HepG2 (cell line): ENCODE data around the gene NUDCD3. TPM values are rescaled to one million over a fixed set of nuclear protein-coding genes. Genes with fewer than 3 reads are reported as not detected.

Experiments used
- ATAC-seq: fragments of 200-7000 bp; cut with Tn5 transposase; 3 replicates; pipeline ENCODE4 v1.9.1; 2020; ENCODE audit warnings: mild to moderate bottlenecking, moderate library complexity
- BruUV-seq: library from RNA; stranded (reverse); fragments of 400-500 nt; replicated peaks from 2 replicates; lab custom pipeline; 2021; lab: Mats Ljungman, UMichigan
- CTCF ChIA-PET: fragments of 300-600 bp; formaldehyde crosslinking; extraction: SDS; loops from one replicate; lab custom pipeline; 2021; ENCODE audit warnings: low total read pairs, inconsistent platforms, low intra/inter-chr PET ratio; lab: Yijun Ruan, JAX
- POLR2A ChIA-PET: fragments of 350-600 bp; sonication (Branson Sonifier 250); formaldehyde crosslinking; loops from one replicate; lab custom pipeline; 2020; ENCODE audit warnings: antibody characterized with exemption, inconsistent platforms; lab: Yijun Ruan, JAX
- DNase-seq: peaks from one replicate; pipeline ENCODE4 v3.0.0-alpha.2; 2015; ENCODE audit warnings: low spot score
- FAIRE-seq: peaks from 3 replicates; lab custom pipeline; 2011; peaks lifted over from hg19 to GRCh38; lab: Jason Lieb, UNC
- H2AFZ ChIP-seq: one replicate; pipeline ENCODE4 v1.6.1; 2011; ENCODE audit warnings: low read length, inconsistent platforms
- H3K27ac ChIP-seq: fragments of 300-600 bp; 3 replicates; pipeline ENCODE4 v1.8.0; 2011; ENCODE audit warnings: mixed run types, mild to moderate bottlenecking, mixed read lengths, low read length, inconsistent platforms; ENCODE audit not compliant: insufficient read depth; ENCODE audit errors: extremely low read length
- H3K27me3 ChIP-seq, 2 experiments: fragments of 200-600 bp in 1 of 2; 2 replicates in 1 of 2; 3 replicates in 1 of 2; pipeline versions ENCODE4 v1.6.0 to v1.8.0; 2011; ENCODE audit warnings: low read length in 2 of 2, mild to moderate bottlenecking in 2 of 2, moderate library complexity in 2 of 2, inconsistent platforms in 1 of 2; ENCODE audit not compliant: insufficient read depth in 2 of 2, control insufficient read depth in 1 of 2
- H3K36me3 ChIP-seq, 2 experiments: fragments of 200-600 bp in 1 of 2; replicated peaks in 1 of 2; 2 replicates in 1 of 2; 3 replicates in 1 of 2; pipeline versions ENCODE4 v1.5.1 to v1.8.0; 2011; ENCODE audit warnings: low read length in 2 of 2, inconsistent platforms in 1 of 2; ENCODE audit not compliant: insufficient read depth in 2 of 2, control insufficient read depth in 1 of 2
- H3K4me1 ChIP-seq: 2 replicates; pipeline ENCODE4 v1.5.1; 2012; ENCODE audit warnings: low read length, inconsistent platforms; ENCODE audit not compliant: insufficient read depth
- H3K4me2 ChIP-seq: 2 replicates; pipeline ENCODE4 v1.6.0; 2011; ENCODE audit warnings: low read depth, low read length, inconsistent platforms
- H3K4me3 ChIP-seq, 3 experiments: fragments of 200-600 bp in 1 of 3; sonication (generic), shearing (Covaris generic) in 1 of 3; replicated peaks in 1 of 3; 2 replicates each; pipeline ENCODE4 v1.5.1; 2011 to 2016; ENCODE audit warnings: low read length in 3 of 3, inconsistent platforms in 2 of 3, low read depth in 2 of 3, mild to moderate bottlenecking in 2 of 3, control low read depth in 1 of 3, mixed read lengths in 1 of 3; ENCODE audit not compliant: insufficient read depth in 1 of 3
- H3K79me2 ChIP-seq: one replicate; pipeline ENCODE4 v1.6.1; 2011; ENCODE audit warnings: low read length, inconsistent platforms; ENCODE audit not compliant: insufficient read depth
- H3K9ac ChIP-seq: 2 replicates; pipeline ENCODE4 v1.6.0; 2011; ENCODE audit warnings: mild to moderate bottlenecking, low read depth, low read length, inconsistent platforms; ENCODE audit not compliant: insufficient read depth
- H3K9me3 ChIP-seq: 2 replicates; pipeline ENCODE4 v1.5.1; 2012; ENCODE audit warnings: mild to moderate bottlenecking, low read length
- H4K20me1 ChIP-seq: 2 replicates; pipeline ENCODE4 v1.6.0; 2011; ENCODE audit warnings: inconsistent platforms, mild to moderate bottlenecking, low read length, moderate library complexity; ENCODE audit not compliant: insufficient read depth
- ISL2 ChIP-seq: sonication (generic); formaldehyde crosslinking; IDR thresholded peaks from 2 replicates; pipeline ENCODE4 v1.5.0; 2020; ENCODE audit warnings: missing genetic modification reagents
- NFYC ChIP-seq: IDR thresholded peaks from 2 replicates; pipeline ENCODE4 v1.6.1; 2016; ENCODE audit warnings: missing genetic modification reagents, missing compliant biosample characterization
- PHF21A ChIP-seq: sonication (generic); formaldehyde crosslinking; IDR thresholded peaks from 2 replicates; pipeline ENCODE4 v1.5.0; 2020; ENCODE audit warnings: mild to moderate bottlenecking, missing genetic modification reagents
- RBM22 ChIP-seq: fragments of 200-400 bp; formaldehyde crosslinking; optimal IDR thresholded peaks from 2 replicates; pipeline ENCODE3; 2017; ENCODE audit warnings: mild to moderate bottlenecking, low read length, moderate library complexity
- RFX3 ChIP-seq: IDR thresholded peaks from 2 replicates; pipeline ENCODE4 v1.6.1; 2016; ENCODE audit warnings: missing biosample characterization, missing genetic modification reagents
- WGBS: methylation state at CpG from one replicate; pipeline ENCODE4 v1.1.6; 2017; ENCODE audit warnings: low lambda C conversion rate; 5-methylcytosine and 5-hydroxymethylcytosine counted together
- in situ Hi-C: cut with HindIII; loops from 2 replicates; pipeline ENCODE4 v1.10.0; 2017; ENCODE audit warnings: low pct_unique_long_range_greater_than_20kb; ENCODE audit not compliant: extremely low pct_ligation_motif_present
- intact Hi-C: fragments of 100-400 bp; cut with micrococcal nuclease; formaldehyde crosslinking; loops from one replicate; pipeline ENCODE4 v1.10.0; 2022; ENCODE audit not compliant: unreplicated experiment
- polyA plus RNA-seq, 8 experiments: library from polyadenylated mRNA; depleted of rRNA in 3 of 8; stranded (reverse) in 7 of 8; unstranded in 1 of 8; fragments of >200 nt; fragmentation: Illumina TruSeq in 4 of 8; extraction: Trizol in 4 of 8; gene quantifications; 2 replicates each; pipeline versions ENCODE4 v1.2.1 to v1.2.3, GENCODE V29; 2011 to 2016; ENCODE audit warnings: low read depth in 4 of 8, missing spikeins in 1 of 8, mixed read lengths in 1 of 8; ENCODE audit not compliant: insufficient read depth in 1 of 8
- total RNA-seq, 5 experiments: library from RNA; depleted of rRNA; stranded (reverse); fragments of >200 nt; fragmentation: Illumina TruSeq; extraction: Trizol; gene quantifications; 2 replicates each; pipeline ENCODE4 v1.2.3, GENCODE V29; 2016; ENCODE audit warnings: low read depth in 1 of 5
- TF ChIP-seq, protein P1 (sequence below): sonication (generic); formaldehyde crosslinking; IDR thresholded peaks from 2 replicates; pipeline ENCODE4 v1.5.0; 2020; ENCODE audit warnings: missing genetic modification reagents
- TF ChIP-seq, protein P2 (sequence below), 2 experiments: fragments of 450-650 bp in 1 of 2; sonication (generic) in 1 of 2; formaldehyde crosslinking in 1 of 2; IDR thresholded peaks; 2 replicates each; pipeline versions ENCODE4 v1.6.1 to v1.8.0; 2016 to 2022; ENCODE audit warnings: antibody characterized with exemption in 1 of 2, mild to moderate bottlenecking in 1 of 2, missing genetic modification reagents in 1 of 2
- TF ChIP-seq, protein P3 (sequence below): sonication (generic); formaldehyde crosslinking; IDR thresholded peaks from 2 replicates; pipeline ENCODE4 v1.8.1; 2022; ENCODE audit warnings: low read depth, mild to moderate bottlenecking, missing genetic modification reagents

Gene NUDCD3
- total and polyA plus RNA-seq, 2 of the 13 experiments (the other 11 are each of a cell fraction or from before 2014, with no cell fraction given) = 20.8 to 49.9 TPM

- TF ChIP-seq, protein P1, sequence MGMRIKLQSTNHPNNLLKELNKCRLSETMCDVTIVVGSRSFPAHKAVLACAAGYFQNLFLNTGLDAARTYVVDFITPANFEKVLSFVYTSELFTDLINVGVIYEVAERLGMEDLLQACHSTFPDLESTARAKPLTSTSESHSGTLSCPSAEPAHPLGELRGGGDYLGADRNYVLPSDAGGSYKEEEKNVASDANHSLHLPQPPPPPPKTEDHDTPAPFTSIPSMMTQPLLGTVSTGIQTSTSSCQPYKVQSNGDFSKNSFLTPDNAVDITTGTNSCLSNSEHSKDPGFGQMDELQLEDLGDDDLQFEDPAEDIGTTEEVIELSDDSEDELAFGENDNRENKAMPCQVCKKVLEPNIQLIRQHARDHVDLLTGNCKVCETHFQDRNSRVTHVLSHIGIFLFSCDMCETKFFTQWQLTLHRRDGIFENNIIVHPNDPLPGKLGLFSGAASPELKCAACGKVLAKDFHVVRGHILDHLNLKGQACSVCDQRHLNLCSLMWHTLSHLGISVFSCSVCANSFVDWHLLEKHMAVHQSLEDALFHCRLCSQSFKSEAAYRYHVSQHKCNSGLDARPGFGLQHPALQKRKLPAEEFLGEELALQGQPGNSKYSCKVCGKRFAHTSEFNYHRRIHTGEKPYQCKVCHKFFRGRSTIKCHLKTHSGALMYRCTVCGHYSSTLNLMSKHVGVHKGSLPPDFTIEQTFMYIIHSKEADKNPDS (CRISPR knock-in tag) = no peak
Measured at GRCh38 chr7:44534501-44534900, 44.0 kb upstream of the NUDCD3 start (continued).

DNA sequence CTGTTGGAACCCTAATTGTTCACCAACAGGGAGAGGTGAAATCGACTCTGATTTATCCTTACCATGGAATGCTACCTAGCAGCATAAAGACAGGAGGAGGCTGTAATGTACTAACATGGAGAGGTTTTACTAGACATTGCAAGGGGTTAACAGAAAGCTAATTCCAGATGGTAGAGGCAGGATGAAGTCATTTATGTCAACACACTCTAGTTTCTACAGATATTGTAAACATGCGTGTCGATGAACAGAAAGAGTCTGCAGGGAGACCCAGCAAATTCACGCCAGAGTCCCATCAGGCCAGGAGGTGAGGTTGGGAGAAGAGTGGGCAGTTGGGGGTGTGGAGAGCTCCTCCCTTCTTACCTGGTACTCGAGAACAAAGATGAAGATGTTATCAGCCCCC, 43.6 kb upstream of the NUDCD3 start:
- ChIA-PET CTCF (interaction anchor here (2.5 kb wide), 1 partner anchor 32 kb away, joined by 14 read pairs; no protein-coding TSS in a partner anchor), POLR2A (interaction anchor here (1.0 to 1.8 kb wide), 6 partner anchors 28 to 48 kb away, joined by 3 to 6 read pairs (median 4); partner anchors contain the start of genes DDX56 and TMED4)
- no peaks in the 10 kb centered on the region for H3K27me3 ChIP-seq
- H2AFZ ChIP-seq = no peak overlapping the region
- FAIRE-seq = no peak
- no peak overlapping the region for H3K4me3 ChIP-seq
- peaks cover 58% of the 10 kb centered on the region for H3K4me1 ChIP-seq
- H3K9ac ChIP-seq = no peak overlapping the region
- peaks cover 42% of the 10 kb centered on the region for H3K79me2 ChIP-seq
- in situ Hi-C loops (no loop called here), intact Hi-C loops (no loop called here)
- DNase-seq = no peak
- WGBS = 89% methylated on average over 5 of the region's 5 CpGs
- peak overlapping the region; percentile 10; the same call in 1 of the 2 replicates for H3K4me2 ChIP-seq
- peaks cover 8 to 36% of the 10 kb centered on the region in 2 experiments for H3K36me3 ChIP-seq
- no TSS peak for BruUV-seq
- ATAC-seq = no peak
- H3K27ac ChIP-seq = no peak overlapping the region
- peaks cover 19% of the 10 kb centered on the region for H4K20me1 ChIP-seq
- H3K9me3 ChIP-seq = no peaks in the 10 kb centered on the region
- no peak for TF ChIP-seq ISL2 (CRISPR knock-in tag)
- no peak for TF ChIP-seq PHF21A (CRISPR knock-in tag)
- TF ChIP-seq NFYC = no peak
- TF ChIP-seq, protein P2, sequence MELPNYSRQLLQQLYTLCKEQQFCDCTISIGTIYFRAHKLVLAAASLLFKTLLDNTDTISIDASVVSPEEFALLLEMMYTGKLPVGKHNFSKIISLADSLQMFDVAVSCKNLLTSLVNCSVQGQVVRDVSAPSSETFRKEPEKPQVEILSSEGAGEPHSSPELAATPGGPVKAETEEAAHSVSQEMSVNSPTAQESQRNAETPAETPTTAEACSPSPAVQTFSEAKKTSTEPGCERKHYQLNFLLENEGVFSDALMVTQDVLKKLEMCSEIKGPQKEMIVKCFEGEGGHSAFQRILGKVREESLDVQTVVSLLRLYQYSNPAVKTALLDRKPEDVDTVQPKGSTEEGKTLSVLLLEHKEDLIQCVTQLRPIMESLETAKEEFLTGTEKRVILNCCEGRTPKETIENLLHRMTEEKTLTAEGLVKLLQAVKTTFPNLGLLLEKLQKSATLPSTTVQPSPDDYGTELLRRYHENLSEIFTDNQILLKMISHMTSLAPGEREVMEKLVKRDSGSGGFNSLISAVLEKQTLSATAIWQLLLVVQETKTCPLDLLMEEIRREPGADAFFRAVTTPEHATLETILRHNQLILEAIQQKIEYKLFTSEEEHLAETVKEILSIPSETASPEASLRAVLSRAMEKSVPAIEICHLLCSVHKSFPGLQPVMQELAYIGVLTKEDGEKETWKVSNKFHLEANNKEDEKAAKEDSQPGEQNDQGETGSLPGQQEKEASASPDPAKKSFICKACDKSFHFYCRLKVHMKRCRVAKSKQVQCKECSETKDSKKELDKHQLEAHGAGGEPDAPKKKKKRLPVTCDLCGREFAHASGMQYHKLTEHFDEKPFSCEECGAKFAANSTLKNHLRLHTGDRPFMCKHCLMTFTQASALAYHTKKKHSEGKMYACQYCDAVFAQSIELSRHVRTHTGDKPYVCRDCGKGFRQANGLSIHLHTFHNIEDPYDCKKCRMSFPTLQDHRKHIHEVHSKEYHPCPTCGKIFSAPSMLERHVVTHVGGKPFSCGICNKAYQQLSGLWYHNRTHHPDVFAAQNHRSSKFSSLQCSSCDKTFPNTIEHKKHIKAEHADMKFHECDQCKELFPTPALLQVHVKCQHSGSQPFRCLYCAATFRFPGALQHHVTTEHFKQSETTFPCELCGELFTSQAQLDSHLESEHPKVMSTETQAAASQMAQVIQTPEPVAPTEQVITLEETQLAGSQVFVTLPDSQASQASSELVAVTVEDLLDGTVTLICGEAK (IDR thresholded peaks at IDR 0.05) = no peak
- TF ChIP-seq, protein P2 (CRISPR knock-in tag; IDR thresholded peaks at IDR 0.05) = no peak
- TF ChIP-seq, protein P3, sequence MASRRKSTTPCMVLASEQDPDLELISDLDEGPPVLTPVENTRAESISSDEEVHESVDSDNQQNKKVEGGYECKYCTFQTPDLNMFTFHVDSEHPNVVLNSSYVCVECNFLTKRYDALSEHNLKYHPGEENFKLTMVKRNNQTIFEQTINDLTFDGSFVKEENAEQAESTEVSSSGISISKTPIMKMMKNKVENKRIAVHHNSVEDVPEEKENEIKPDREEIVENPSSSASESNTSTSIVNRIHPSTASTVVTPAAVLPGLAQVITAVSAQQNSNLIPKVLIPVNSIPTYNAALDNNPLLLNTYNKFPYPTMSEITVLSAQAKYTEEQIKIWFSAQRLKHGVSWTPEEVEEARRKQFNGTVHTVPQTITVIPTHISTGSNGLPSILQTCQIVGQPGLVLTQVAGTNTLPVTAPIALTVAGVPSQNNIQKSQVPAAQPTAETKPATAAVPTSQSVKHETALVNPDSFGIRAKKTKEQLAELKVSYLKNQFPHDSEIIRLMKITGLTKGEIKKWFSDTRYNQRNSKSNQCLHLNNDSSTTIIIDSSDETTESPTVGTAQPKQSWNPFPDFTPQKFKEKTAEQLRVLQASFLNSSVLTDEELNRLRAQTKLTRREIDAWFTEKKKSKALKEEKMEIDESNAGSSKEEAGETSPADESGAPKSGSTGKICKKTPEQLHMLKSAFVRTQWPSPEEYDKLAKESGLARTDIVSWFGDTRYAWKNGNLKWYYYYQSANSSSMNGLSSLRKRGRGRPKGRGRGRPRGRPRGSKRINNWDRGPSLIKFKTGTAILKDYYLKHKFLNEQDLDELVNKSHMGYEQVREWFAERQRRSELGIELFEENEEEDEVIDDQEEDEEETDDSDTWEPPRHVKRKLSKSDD = no peak
- TF ChIP-seq RBM22 = no peak
- no peak for TF ChIP-seq RFX3 (CRISPR knock-in tag)
